Measurements from ENCODE around the gene TAGLN. TPM values are rescaled to one million over a fixed set of nuclear protein-coding genes. Genes with fewer than 3 reads are reported as not detected.
A peak's percentile ranks its signal among the peaks of the same experiment; 100 is the strongest.

TAGLN gene
- total RNA-seq, 4 donors from 2014 or later: 1,588 to 9,854 (median 3,936) TPM

- DNase-seq: peak in 1 of 2 donors; percentile 22
- Histone ChIP-seq H3K36me3 (no peaks in the 10 kb centered on the region), H3K27ac (peak overlapping the region; percentile 97 to 98), H3K27me3 (no peaks in the 10 kb centered on the region), H3K4me3 (no peak overlapping the region), H3K9me3 (no peaks in the 10 kb centered on the region), H3K4me1 (no peaks in the 10 kb centered on the region)
- intact Hi-C loops (cut with DNase I; ENCODE audit: low total_unique reads): no loop called here
- no peak for TF ChIP-seq POLR2A (IDR thresholded peaks at IDR 0.05)
- TF ChIP-seq CTCF (IDR thresholded peaks at IDR 0.05): no peak
These were observed 2.2 kb upstream of the TAGLN start for GRCh38 chr11:117197006-117197405.

GRCh38 chr11:117197516-117198456, 1.4 kb upstream of the TAGLN start:
- TF ChIP-seq POLR2A (IDR thresholded peaks at IDR 0.05) (peak; percentile 51 to 54), CTCF (IDR thresholded peaks at IDR 0.05) (peak; percentile 71 to 78 (median 74))
- no peaks in the 10 kb centered on the region for H3K27me3 ChIP-seq
- H3K4me1 ChIP-seq: no peaks in the 10 kb centered on the region
- no peaks in the 10 kb centered on the region for H3K36me3 ChIP-seq
- H3K4me3 ChIP-seq: peak overlapping the region; percentile 58 to 95
- intact Hi-C loops (cut with DNase I; ENCODE audit: low total_unique reads): no loop called here
- H3K27ac ChIP-seq: peak overlapping the region; percentile 97 to 98
- no peaks in the 10 kb centered on the region for H3K9me3 ChIP-seq
- peak; percentile 84 to 86 for DNase-seq

- Histone ChIP-seq H3K27me3 (no peaks in the 10 kb centered on the region), H3K4me1 (no peaks in the 10 kb centered on the region), H3K27ac (peak overlapping the region; percentile 97 to 98), H3K36me3 (no peaks in the 10 kb centered on the region), H3K9me3 (no peaks in the 10 kb centered on the region), H3K4me3 (peak overlapping the region; percentile 58 to 95)
- no peak for DNase-seq
- TF ChIP-seq POLR2A (IDR thresholded peaks at IDR 0.05): no peak
- no peak for TF ChIP-seq CTCF (IDR thresholded peaks at IDR 0.05)
- intact Hi-C loops (cut with DNase I; ENCODE audit: low total_unique reads): no loop called here
These were observed 557 bp upstream of the TAGLN start for GRCh38 chr11:117198613-117199012.

- H3K9me3 ChIP-seq: no peaks in the 10 kb centered on the region
- peaks cover 0 to 10% of the 10 kb centered on the region in 2 donors for H3K4me1 ChIP-seq
- intact Hi-C loops (cut with DNase I; ENCODE audit: low total_unique reads): no loop called here
- peak in 1 of 2 donors; percentile 49 for DNase-seq
- H3K27ac ChIP-seq: peak overlapping the region; percentile 97 to 98
- H3K36me3 ChIP-seq: no peaks in the 10 kb centered on the region
- TF ChIP-seq POLR2A (IDR thresholded peaks at IDR 0.05): peak in 1 of 2 donors; percentile 7
- no peak for TF ChIP-seq CTCF (IDR thresholded peaks at IDR 0.05)
- peak overlapping the region; percentile 58 to 95 for H3K4me3 ChIP-seq
- H3K27me3 ChIP-seq: no peaks in the 10 kb centered on the region
These were observed 994 bp downstream of the TAGLN start for GRCh38 chr11:117199916-117200812.

Measured in uterus (tissue), 4 donors.